GM18519 (cell line): ENCODE data around the gene RBM20.

ENCODE experiments used
- ATAC-seq: cut with Tn5 transposase; IDR thresholded peaks from one replicate; pipeline ENCODE4 v1.9.1; 2021; ENCODE audit warnings: mild to moderate bottlenecking, moderate library complexity; ENCODE audit not compliant: unreplicated experiment, low FRiP score

RBM20 gene

DNA sequence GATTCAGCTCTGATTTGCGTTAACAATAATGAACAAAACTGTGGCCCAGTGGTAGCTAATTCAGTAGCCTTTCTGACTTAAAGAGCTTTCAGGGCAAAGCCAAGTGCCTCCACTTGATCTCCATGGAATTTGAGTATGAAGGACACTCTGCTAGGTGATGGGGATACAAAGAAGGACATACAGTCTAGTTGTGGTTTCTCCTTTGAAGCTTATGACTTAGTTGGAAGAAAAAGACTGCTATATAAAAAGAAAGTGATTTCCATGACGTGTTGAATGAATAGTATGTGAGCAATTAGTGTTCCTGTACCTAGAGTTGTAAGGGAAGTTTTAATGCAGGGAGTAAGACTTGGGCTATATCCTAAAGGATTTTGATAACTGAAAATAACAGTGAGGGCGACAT is 235.9 kb downstream of the RBM20 start:
- ATAC-seq, result no peak

DNA sequence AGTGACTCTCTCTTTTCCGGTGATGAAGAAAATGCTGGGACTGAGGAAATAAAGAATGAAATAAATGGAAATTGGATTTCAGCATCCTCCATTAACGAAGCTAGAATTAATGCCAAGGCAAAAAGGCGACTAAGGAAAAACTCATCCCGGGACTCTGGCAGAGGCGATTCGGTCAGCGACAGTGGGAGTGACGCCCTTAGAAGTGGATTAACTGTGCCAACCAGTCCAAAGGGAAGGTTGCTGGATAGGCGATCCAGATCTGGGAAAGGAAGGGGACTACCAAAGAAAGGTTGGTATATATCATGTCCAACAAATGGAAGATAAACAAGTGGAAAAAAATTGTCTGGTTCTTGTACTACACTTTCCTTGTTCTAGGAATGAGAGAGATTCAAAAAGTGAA is 237.1 kb downstream of the RBM20 start:
- ATAC-seq, result no peak

DNA sequence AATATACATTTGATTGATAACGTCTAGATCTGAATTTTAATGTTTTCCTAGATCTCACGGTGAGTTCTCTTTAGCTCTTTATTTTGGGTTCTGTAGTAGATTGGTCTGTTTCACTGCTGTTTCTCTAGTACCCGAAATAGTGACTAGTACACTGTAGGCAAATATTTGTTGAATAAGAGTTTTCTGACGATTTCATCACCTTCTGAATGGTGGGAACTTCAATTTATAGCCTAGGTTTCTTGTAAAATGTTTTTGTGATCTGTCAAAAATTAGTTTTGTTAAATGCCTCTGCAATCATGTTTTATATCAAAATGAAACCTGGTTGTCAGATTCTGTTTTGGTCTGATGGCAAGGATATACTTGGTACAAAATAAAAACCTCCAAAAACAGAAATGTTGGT is 237.8 kb downstream of the RBM20 start:
- no peak for ATAC-seq

DNA sequence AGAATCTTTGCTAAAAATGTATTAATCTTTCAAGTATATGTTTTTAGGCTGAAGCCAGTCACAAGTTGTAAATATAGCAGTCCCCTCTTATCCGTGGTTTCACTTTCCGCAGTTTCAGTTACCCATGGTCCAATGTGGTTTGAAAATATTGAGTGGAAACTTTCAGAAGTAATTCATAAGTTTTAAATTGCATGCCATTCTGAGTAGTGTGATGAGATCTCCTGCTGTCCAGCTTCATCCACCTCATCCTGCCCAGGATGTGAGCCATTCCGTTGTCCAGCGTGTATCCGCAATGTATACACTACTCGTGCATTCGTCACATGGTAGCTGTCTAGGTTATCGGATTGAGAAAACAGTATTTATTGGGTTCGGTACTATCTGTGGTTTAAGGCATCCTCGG is 239.8 kb downstream of the RBM20 start:
- ATAC-seq, result no peak

DNA sequence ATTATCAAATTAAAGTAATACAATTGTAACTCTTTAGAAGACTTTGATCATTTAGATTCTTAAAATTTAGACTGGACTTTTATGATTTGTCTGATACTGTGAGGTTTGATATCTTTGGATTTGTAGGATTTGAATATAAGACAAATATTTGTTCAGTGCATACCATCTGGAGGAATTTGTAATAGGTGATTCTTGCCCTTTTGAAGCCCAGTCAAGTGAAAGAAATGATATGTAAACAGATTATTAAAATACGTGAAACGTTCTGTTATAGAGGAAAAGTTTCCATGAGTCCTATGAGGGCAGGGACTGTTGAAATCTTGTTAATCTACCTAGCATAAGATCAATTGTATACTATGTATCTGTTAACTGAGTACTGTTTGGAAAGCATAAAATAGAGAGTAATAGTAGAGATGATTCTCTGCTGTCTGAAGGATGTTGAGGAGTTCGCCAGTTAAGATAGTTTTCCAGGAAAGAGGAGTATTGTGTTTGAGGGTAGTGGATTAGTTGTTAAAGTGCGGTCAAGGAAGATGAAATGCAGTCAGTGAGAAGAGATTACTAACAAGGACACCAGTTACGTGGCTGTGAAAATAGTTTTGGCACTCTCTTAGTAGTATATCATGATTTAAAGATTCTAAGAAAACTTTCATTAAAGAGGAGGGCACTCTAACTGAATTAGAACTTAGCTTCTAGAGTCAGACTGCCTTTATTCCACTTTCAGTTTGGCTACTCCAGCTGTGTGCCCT is 242.0 kb downstream of the RBM20 start:
- ATAC-seq, result no peak

DNA sequence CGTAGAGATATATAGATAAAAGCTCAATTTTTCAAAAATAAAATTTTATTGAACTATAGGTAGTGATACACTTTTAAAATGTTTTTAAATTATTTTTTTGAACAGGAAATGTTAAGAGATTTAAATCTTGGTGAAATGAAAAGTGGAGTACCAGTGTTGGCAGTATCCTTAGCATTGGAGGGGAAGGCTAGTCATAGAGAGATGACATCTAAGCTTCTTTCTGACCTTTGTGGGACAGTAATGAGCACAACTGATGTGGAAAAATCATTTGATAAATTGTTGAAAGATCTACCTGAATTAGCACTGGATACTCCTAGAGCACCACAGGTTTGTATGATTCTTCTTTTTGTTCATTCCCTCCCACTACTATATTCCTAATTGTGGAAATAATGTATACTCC is 243.4 kb downstream of the RBM20 start:
- ATAC-seq, result no peak
